ENCODE data around the gene DPP6. TPM values are rescaled to one million over a fixed set of nuclear protein-coding genes. Genes with fewer than 3 reads are reported as not detected.

DPP6 gene
- total and polyA plus RNA-seq, 9 of the 15 experiments (the other 6 are each of a cell fraction or from before 2014, with no cell fraction given), result not detected

DNA sequence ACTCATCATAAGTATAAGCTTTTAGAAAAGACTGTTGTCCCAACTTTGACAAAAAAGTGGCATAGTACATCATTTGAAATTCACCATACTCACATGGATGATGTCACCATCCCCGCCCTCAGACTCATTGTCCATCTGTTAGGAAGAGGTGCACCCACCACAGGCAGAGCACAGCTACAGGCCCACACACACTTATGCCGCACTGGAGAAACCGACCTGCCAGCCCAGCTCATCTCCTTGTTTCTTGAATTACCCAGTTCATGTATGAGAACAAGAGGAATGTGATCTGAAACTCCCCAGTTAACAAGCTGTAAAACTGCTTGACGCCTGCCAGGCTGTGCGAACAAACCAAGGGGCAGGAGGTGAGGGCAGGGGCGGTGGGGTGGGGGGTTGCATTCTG, 312.0 kb downstream of the DPP6 start:
- no peak for ATAC-seq

GRCh38 chr7:154371424-154371823, 319.2 kb downstream of the DPP6 start:
- H3K27me3 ChIP-seq (ENCODE audit: control insufficient read depth in 2 of 2, insufficient read depth in 2 of 2, low read length in 2 of 2), result peaks cover 26 to 44% of the 10 kb centered on the region in 2 experiments; a peak in 4 of 5 replicates

More for the DNA sequence above, 312.0 kb downstream of the DPP6 start:
- no peak overlapping the region for H3K4me3 ChIP-seq
- in situ Hi-C loops (cut with MboI), result no loop called here
- H3K9me3 ChIP-seq (replicated peaks; ENCODE audit: control insufficient read depth, insufficient read depth, low read depth, low read length), result no peaks in the 10 kb centered on the region
- no TSS peak for BruUV-seq (replicated peaks)
- CTCF ChIA-PET (ENCODE audit: low intra/inter-chr PET ratio), result no interaction called here
- H3K79me2 ChIP-seq (ENCODE audit: control insufficient read depth, insufficient read depth, low read length), result no peaks in the 10 kb centered on the region
- H3K9me1 ChIP-seq (ENCODE audit: control insufficient read depth, insufficient read depth, low read length), result no peaks in the 10 kb centered on the region
- peaks cover 9 to 11% of the 10 kb centered on the region in 2 experiments; a peak in 3 of 5 replicates for H3K27me3 ChIP-seq (ENCODE audit: control insufficient read depth in 2 of 2, insufficient read depth in 2 of 2, low read length in 2 of 2)
- no peaks in the 10 kb centered on the region for H3K36me3 ChIP-seq (ENCODE audit: control insufficient read depth, insufficient read depth, low read length)
- TF ChIP-seq, protein P1, sequence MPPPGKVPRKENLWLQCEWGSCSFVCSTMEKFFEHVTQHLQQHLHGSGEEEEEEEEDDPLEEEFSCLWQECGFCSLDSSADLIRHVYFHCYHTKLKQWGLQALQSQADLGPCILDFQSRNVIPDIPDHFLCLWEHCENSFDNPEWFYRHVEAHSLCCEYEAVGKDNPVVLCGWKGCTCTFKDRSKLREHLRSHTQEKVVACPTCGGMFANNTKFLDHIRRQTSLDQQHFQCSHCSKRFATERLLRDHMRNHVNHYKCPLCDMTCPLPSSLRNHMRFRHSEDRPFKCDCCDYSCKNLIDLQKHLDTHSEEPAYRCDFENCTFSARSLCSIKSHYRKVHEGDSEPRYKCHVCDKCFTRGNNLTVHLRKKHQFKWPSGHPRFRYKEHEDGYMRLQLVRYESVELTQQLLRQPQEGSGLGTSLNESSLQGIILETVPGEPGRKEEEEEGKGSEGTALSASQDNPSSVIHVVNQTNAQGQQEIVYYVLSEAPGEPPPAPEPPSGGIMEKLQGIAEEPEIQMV (tag; conservative IDR thresholded peaks at IDR 0.05; ENCODE audit: low read depth), result no peak
- no peak for TF ChIP-seq ZBTB1 (CRISPR knock-in tag; IDR thresholded peaks at IDR 0.05; ENCODE audit: borderline replicate concordance, low read depth)
- H2AFZ ChIP-seq (ENCODE audit: low read depth, low read length), result no peak overlapping the region
- intact Hi-C loops (cut with micrococcal nuclease), result no loop called here
- FAIRE-seq (no peak), DNase-seq (ENCODE audit: extremely low read depth in 1 of 4, low spot score in 3 of 4) (no peak)
- no peak overlapping the region for H3K4me2 ChIP-seq (ENCODE audit: insufficient read depth, low read length)
- POLR2A ChIA-PET, result no interaction called here
- H3K9ac ChIP-seq (ENCODE audit: insufficient read depth in 1 of 2, low read depth in 2 of 2, low read length in 2 of 2), result no peak overlapping the region
- no peaks in the 10 kb centered on the region for H3K4me1 ChIP-seq (replicated peaks in 1 of 2; ENCODE audit: control insufficient read depth in 2 of 2, insufficient read depth in 2 of 2, low read length in 2 of 2)
- 0% methylated on average over 6 of the region's 6 CpGs for WGBS (ENCODE audit: insufficient coverage, low coverage, missing lambda C conversion rate)
- H3K27ac ChIP-seq (ENCODE audit: extremely low read depth, low read depth, low read length), result no peak overlapping the region
- H4K20me1 ChIP-seq (replicated peaks; ENCODE audit: control insufficient read depth, insufficient read depth, low read length), result no peaks in the 10 kb centered on the region

More at GRCh38 chr7:154371424-154371823, 319.2 kb downstream of the DPP6 start:
- ATAC-seq, result no peak
- no peaks in the 10 kb centered on the region for H4K20me1 ChIP-seq (replicated peaks; ENCODE audit: control insufficient read depth, insufficient read depth, low read length)
- no peak for FAIRE-seq
- no peaks in the 10 kb centered on the region for H3K4me1 ChIP-seq (replicated peaks in 1 of 2; ENCODE audit: control insufficient read depth in 2 of 2, insufficient read depth in 2 of 2, low read length in 2 of 2)
- no TSS peak for BruUV-seq (replicated peaks)
- no peak overlapping the region for H3K9ac ChIP-seq (ENCODE audit: insufficient read depth in 1 of 2, low read depth in 2 of 2, low read length in 2 of 2)
- H3K4me2 ChIP-seq (ENCODE audit: insufficient read depth, low read length), result no peak overlapping the region
- intact Hi-C loops (cut with micrococcal nuclease) (no loop called here), in situ Hi-C loops (cut with MboI) (no loop called here)
- DNase-seq (ENCODE audit: extremely low read depth in 1 of 4, low spot score in 3 of 4), result no peak
- TF ChIP-seq LARP7 (IDR thresholded peaks at IDR 0.05) (no peak), KDM2B (CRISPR knock-in tag; IDR thresholded peaks at IDR 0.05) (no peak), TBL1XR1 (IDR thresholded peaks at IDR 0.05; ENCODE audit: low read length in 2 of 2) (no peak), GTF2F1 (IDR thresholded peaks at IDR 0.05; ENCODE audit: low read depth, low read length) (no peak), HSF4 (CRISPR knock-in tag; IDR thresholded peaks at IDR 0.05; ENCODE audit: borderline replicate concordance) (no peak), TGIF2 (CRISPR knock-in tag; IDR thresholded peaks at IDR 0.05) (no peak), FOXA1 (IDR thresholded peaks at IDR 0.05; ENCODE audit: borderline replicate concordance) (no peak), MAZ (CRISPR knock-in tag; conservative IDR thresholded peaks at IDR 0.05 in 1 of 2, IDR thresholded peaks at IDR 0.05 in 1 of 2) (no peak), HNRNPL (IDR thresholded peaks at IDR 0.05; ENCODE audit: low read depth, low read length) (no peak), POLR2AphosphoS2 (IDR thresholded peaks at IDR 0.05; ENCODE audit: low read length) (no peak)
- TF ChIP-seq, protein P2, sequence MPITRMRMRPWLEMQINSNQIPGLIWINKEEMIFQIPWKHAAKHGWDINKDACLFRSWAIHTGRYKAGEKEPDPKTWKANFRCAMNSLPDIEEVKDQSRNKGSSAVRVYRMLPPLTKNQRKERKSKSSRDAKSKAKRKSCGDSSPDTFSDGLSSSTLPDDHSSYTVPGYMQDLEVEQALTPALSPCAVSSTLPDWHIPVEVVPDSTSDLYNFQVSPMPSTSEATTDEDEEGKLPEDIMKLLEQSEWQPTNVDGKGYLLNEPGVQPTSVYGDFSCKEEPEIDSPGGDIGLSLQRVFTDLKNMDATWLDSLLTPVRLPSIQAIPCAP (CRISPR knock-in tag; IDR thresholded peaks at IDR 0.05; ENCODE audit: borderline replicate concordance), result no peak
- ChIA-PET CTCF (ENCODE audit: low intra/inter-chr PET ratio) (no interaction called here), POLR2A (interaction anchor here (0.7 kb wide), 1 partner anchor 24 kb away, joined by 4 read pairs; no protein-coding TSS in a partner anchor)
- H3K9me1 ChIP-seq (ENCODE audit: control insufficient read depth, insufficient read depth, low read length), result no peaks in the 10 kb centered on the region
- WGBS (ENCODE audit: insufficient coverage, low coverage, missing lambda C conversion rate), result under 1% methylated on average over 8 of the region's 8 CpGs
- H3K27ac ChIP-seq (ENCODE audit: extremely low read depth, low read depth, low read length), result no peak overlapping the region
- no peaks in the 10 kb centered on the region for H3K9me3 ChIP-seq (replicated peaks; ENCODE audit: control insufficient read depth, insufficient read depth, low read depth, low read length)
- no peaks in the 10 kb centered on the region for H3K79me2 ChIP-seq (ENCODE audit: control insufficient read depth, insufficient read depth, low read length)
- H2AFZ ChIP-seq (ENCODE audit: low read depth, low read length), result no peak overlapping the region
- H3K4me3 ChIP-seq, result no peak overlapping the region
- no peaks in the 10 kb centered on the region for H3K36me3 ChIP-seq (ENCODE audit: control insufficient read depth, insufficient read depth, low read length)
